ENCODE data around the gene KRT77.

Gene KRT77

GRCh38 chr12:52650520-52651081, 52.7 kb downstream of the KRT77 start:
- DNase-seq = no peak

GRCh38 chr12:52649066-52649465, 54.3 kb downstream of the KRT77 start:
- DNase-seq = no peak

- no peak for DNase-seq
These were observed 55.2 kb downstream of the KRT77 start for GRCh38 chr12:52648012-52648550.

GRCh38 chr12:52647601-52648000, 55.7 kb downstream of the KRT77 start:
- DNase-seq = no peak

- DNase-seq = no peak
These were observed 56.7 kb downstream of the KRT77 start for GRCh38 chr12:52646613-52647012.

GRCh38 chr12:52645982-52646381, 57.3 kb downstream of the KRT77 start:
- DNase-seq = no peak

GRCh38 chr12:52645120-52645761, 58.1 kb downstream of the KRT77 start:
- DNase-seq = no peak

- no peak for DNase-seq
These were observed 59.3 kb downstream of the KRT77 start for GRCh38 chr12:52644078-52644415.

- DNase-seq = no peak
These were observed 59.9 kb downstream of the KRT77 start for GRCh38 chr12:52643233-52644077.

- no peak for DNase-seq
These were observed 61.9 kb downstream of the KRT77 start for GRCh38 chr12:52641468-52641867.
